GM18519 (cell line): ENCODE measurements around the gene UBAC1.
"Not testable (repeated sequence)": the region's sequence is repeated elsewhere in the genome, so short reads cannot be mapped to it uniquely, and the experiment has no call there.

Experiments
- ATAC-seq: cut with Tn5 transposase; IDR thresholded peaks from one replicate; pipeline ENCODE4 v1.9.1; 2021; ENCODE audit warnings: mild to moderate bottlenecking, moderate library complexity; ENCODE audit not compliant: unreplicated experiment, low FRiP score

The UBAC1 gene

GRCh38 chr9:135925496-135926133 is 35.6 kb downstream of the UBAC1 start:
- no peak for ATAC-seq

GRCh38 chr9:135924628-135925338 is 36.4 kb downstream of the UBAC1 start:
- ATAC-seq = no peak

GRCh38 chr9:135923508-135923907 is 37.7 kb downstream of the UBAC1 start:
- no peak for ATAC-seq

GRCh38 chr9:135921749-135922310 is 39.3 kb downstream of the UBAC1 start:
- ATAC-seq = no peak

- no peak for ATAC-seq
Measured at GRCh38 chr9:135920973-135921585, 40.1 kb downstream of the UBAC1 start.

GRCh38 chr9:135920256-135920930 is 40.8 kb downstream of the UBAC1 start:
- no peak for ATAC-seq

GRCh38 chr9:135919318-135919890 is 41.8 kb downstream of the UBAC1 start:
- no peak for ATAC-seq

GRCh38 chr9:135916227-135916626 is 44.9 kb downstream of the UBAC1 start:
- not testable (repeated sequence) for ATAC-seq

GRCh38 chr9:135914921-135915320 is 46.3 kb downstream of the UBAC1 start:
- no peak for ATAC-seq

GRCh38 chr9:135911233-135911632 is 49.9 kb downstream of the UBAC1 start:
- ATAC-seq = not testable (repeated sequence)

- no peak for ATAC-seq
Measured at GRCh38 chr9:135910757-135911156, 50.4 kb downstream of the UBAC1 start.

GRCh38 chr9:135910216-135910615 is 51.0 kb downstream of the UBAC1 start:
- no peak for ATAC-seq

GRCh38 chr9:135909371-135909770 is 51.8 kb downstream of the UBAC1 start:
- ATAC-seq = no peak

- no peak for ATAC-seq
Measured at GRCh38 chr9:135908754-135909204, 52.4 kb downstream of the UBAC1 start.

- no peak for ATAC-seq
Measured at GRCh38 chr9:135908093-135908753, 53.0 kb downstream of the UBAC1 start.

GRCh38 chr9:135907431-135908092 is 53.6 kb downstream of the UBAC1 start, which contains the start of gene CAMSAP1:
Gene CAMSAP1, minus strand, starts transcription at chr9:135907546. Its CDS starts 387 bp downstream, at chr9:135907159.
- peak; percentile 61 for ATAC-seq

- ATAC-seq = peak; percentile 26
Measured at GRCh38 chr9:135907006-135907430, 54.2 kb downstream of the UBAC1 start.

- no peak for ATAC-seq
Measured at GRCh38 chr9:135906291-135907005, 54.7 kb downstream of the UBAC1 start.
